Astrocyte of the spinal cord (primary cell): ENCODE data around the gene ARSB.
A peak's percentile ranks its signal among the peaks of the same experiment; 100 is the strongest.

Source experiments
- DNase-seq: peaks from one replicate; pipeline ENCODE4 v3.0.0; 2011; ENCODE audit warnings: low read depth, low spot score
- H3K4me3 ChIP-seq: 2 replicates; pipeline ENCODE4 v1.5.1; 2011; ENCODE audit warnings: low read depth, mild to moderate bottlenecking, low read length, moderate library complexity
- CTCF ChIP-seq: IDR thresholded peaks from 2 replicates; pipeline ENCODE4 v1.5.1; 2012; ENCODE audit warnings: low read depth, mild to moderate bottlenecking, low read length, inconsistent platforms
- in situ Hi-C: cut with HindIII; loops from 2 replicates; pipeline ENCODE4 v1.10.0; 2017; ENCODE audit warnings: low sequenced_read_pairs

The ARSB gene

GRCh38 chr5:78930721-78931120 lies 54.4 kb downstream of the ARSB start:
- no peak overlapping the region for H3K4me3 ChIP-seq
- TF ChIP-seq CTCF, result no peak
- in situ Hi-C loops, result no loop called here
- peak; percentile 92 for DNase-seq

GRCh38 chr5:78929833-78930232 lies 55.3 kb downstream of the ARSB start:
- DNase-seq, result no peak
- in situ Hi-C loops, result no loop called here
- TF ChIP-seq CTCF, result no peak
- H3K4me3 ChIP-seq, result no peak overlapping the region

- in situ Hi-C loops, result no loop called here
- peak; percentile 96 for DNase-seq
Observed at GRCh38 chr5:78927657-78928282, 57.3 kb downstream of the ARSB start.

GRCh38 chr5:78926252-78926651 lies 58.9 kb downstream of the ARSB start:
- no peak overlapping the region for H3K4me3 ChIP-seq
- TF ChIP-seq CTCF, result no peak

More at GRCh38 chr5:78927657-78928282, 57.3 kb downstream of the ARSB start:
- H3K4me3 ChIP-seq, result no peak overlapping the region
- TF ChIP-seq CTCF, result no peak

GRCh38 chr5:78925129-78925876 lies 59.8 kb downstream of the ARSB start:
- no peak overlapping the region for H3K4me3 ChIP-seq
- in situ Hi-C loops, result no loop called here
- no peak for TF ChIP-seq CTCF
- no peak for DNase-seq

More at GRCh38 chr5:78926252-78926651, 58.9 kb downstream of the ARSB start:
- DNase-seq, result no peak
- in situ Hi-C loops, result no loop called here

- H3K4me3 ChIP-seq, result no peak overlapping the region
- TF ChIP-seq CTCF, result no peak
- in situ Hi-C loops, result no loop called here
- no peak for DNase-seq
Observed at GRCh38 chr5:78923622-78923970, 61.5 kb downstream of the ARSB start.
